HG03439 (cell line): ENCODE measurements around the gene GPR35.

Experiments used
- ATAC-seq: cut with Tn5 transposase; IDR thresholded peaks from one replicate; pipeline ENCODE4 v1.9.1; 2021; ENCODE audit warnings: mild to moderate bottlenecking, moderate library complexity; ENCODE audit not compliant: unreplicated experiment

The GPR35 gene

GRCh38 chr2:240637116-240637900 lies 12.0 kb downstream of the GPR35 start:
- no peak for ATAC-seq

GRCh38 chr2:240637901-240638345 lies 12.6 kb downstream of the GPR35 start:
- ATAC-seq: no peak

GRCh38 chr2:240638512-240639160 lies 13.4 kb downstream of the GPR35 start:
- no peak for ATAC-seq

DNA sequence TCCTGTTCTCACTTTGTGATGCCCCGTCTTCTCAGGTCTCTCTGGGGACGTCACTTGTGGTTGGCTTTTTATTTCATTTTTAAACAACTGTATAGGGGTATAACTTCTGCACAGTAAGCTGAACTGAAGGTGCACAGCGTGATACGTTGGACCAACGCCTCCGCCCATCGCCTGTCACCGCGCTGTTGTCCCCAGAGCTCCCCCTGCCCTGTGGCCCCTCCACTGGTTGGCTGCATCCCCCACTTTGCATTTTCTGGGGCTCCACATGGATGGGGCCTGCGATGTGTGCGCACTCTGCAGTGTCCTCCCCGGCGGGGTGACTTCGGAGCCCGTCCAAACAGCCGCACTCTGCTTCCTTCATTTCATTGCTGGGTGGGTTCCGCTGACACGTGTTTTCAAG lies 14.3 kb downstream of the GPR35 start:
- ATAC-seq: no peak

DNA sequence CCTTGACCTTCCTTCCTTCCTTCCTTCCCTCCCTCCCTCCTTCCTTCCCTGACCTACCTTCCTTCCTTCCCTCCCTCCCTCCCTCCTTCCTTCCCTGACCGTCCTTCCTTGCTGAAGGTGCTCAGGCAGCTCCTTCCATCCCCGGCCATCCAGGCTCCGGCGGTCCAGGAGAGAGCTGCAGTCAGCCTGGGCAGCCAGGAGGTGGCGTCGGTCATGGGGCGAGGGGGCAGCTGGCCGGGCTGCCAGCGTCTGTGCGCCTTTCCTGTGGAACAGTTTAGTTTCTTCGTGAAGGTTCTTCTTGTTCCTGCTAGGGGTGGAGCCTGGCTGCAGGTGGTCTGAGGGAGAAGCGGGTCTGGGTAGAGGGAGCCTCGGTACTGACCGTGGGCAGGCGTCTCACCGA lies 15.7 kb downstream of the GPR35 start:
- ATAC-seq: no peak

DNA sequence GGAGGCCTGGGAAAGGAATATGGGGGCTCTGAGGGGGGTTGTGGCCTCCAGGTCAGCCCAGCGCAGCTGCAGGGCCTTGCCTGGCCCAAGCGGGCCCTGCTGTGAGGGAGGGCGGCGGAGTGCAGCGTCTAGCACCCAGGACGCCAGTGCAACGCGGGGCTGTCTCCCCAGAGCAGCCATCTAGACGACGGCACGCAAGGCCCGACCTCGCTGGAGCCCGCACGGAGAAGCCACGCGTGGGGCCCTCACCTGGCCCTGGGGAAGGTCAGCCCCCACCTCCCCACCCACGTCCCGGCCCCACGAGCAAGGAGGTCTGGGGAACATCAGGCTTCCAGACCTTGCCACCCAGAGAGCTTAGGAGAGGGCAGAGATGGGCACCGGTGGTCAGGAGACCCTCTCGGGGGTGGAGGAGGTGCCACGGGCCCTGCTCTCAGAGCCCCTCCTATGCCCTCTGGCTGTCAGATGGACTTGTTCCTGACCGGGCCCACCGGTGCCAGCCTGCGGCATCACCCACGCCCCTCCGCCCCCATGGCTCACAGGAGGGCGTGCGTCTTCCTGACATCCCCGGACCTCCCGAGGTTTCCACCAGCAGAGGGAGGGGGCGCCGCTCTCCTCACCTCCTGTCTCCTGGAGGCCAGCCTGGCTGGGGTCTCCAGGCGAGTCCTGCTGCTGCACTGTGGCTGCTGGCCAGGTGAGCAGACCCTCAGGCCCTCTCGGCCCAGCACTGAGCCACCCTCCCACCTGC lies 17.0 kb downstream of the GPR35 start:
- ATAC-seq: no peak

- no peak for ATAC-seq
Measured at GRCh38 chr2:240642806-240643092, 17.5 kb downstream of the GPR35 start.

GRCh38 chr2:240643093-240643810 lies 18.0 kb downstream of the GPR35 start:
- ATAC-seq: no peak

GRCh38 chr2:240643811-240644150 lies 18.5 kb downstream of the GPR35 start:
- ATAC-seq: no peak

DNA sequence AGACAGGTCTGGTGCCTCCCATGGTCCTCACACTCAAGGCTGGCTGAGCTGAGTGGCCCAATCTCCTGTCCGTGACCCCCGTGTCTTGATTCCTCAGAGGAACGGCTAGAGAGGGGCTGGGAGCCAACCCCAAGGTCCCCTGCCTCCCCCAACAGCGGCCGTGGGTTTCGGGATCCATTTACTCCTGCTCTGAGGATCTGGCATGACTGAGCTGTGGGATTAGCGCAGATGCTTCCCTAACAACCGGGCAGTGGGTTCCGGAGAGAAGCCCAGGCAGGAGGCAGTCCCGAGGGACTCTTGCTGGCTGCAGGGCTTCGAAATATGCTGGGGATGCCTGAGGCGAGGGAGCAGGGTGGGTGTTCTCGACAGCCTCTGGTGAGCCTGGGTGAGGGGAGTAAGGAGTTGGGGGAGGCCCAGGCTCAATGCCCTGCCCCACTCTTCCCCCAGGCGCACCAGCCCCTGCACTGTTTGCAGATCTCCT lies 18.9 kb downstream of the GPR35 start:
- no peak for ATAC-seq

DNA sequence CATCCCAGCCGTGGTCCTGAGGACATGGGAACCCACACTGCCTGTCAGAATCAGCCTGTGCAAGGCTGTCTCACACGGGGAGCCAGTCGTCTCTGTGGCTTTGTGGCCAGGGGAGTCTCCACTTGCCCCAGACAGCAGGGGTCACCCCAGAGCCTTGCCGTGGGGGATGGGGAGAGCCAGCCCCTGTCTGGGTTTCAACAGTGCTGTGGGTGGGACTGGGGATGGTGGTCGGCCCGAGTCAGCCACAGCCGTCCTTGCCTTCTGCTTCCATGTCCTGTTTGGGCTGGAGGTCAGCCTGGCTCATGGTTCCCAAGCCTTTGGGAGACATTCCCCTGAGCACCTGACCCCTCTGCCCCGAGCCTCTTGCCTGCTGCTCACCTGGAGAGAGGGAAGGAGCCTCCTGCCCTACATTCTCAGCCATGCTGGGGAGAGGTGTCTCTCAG lies 19.6 kb downstream of the GPR35 start:
- no peak for ATAC-seq

DNA sequence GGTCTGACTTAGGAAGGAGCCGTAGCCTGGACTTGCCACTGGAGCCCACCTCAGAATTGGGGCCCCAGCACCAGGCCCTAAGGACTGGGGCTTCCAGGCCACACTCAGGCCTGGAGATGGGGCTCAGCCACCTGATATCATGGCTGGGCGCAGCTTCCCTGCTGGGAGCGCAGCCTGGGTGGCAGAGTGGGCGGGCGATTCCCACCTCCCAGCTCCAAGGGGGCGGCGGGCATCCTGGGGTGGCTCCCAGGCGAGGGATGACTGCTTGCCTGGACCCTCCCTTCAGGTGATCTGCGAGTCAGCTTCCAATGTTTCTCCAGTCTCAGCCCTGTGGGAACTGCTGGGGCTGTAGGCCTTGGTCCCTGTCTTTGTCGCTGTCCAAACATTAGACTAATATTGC lies 20.1 kb downstream of the GPR35 start:
- no peak for ATAC-seq

DNA sequence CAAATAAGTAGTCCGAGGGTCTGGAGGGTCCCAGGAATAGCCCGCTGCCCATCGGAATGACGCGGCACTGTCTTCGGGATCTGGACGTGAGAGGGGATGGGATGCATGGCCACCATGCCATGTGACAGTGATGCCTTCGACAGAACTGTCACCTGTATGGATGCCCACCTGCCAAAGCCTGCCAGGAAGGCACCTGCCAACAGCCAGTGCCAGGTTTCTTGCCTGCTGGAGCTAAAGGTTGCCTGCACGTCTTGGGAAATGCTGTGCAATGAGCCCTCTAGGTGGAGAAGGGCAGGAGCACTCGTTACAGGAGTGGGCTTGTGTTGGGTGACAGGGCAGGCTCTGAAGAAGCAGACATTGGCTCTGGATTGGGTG lies 20.5 kb downstream of the GPR35 start:
- ATAC-seq: no peak

GRCh38 chr2:240646176-240646899 lies 21.1 kb downstream of the GPR35 start:
- ATAC-seq: no peak

GRCh38 chr2:240646900-240647502 lies 21.7 kb downstream of the GPR35 start:
- ATAC-seq: no peak

DNA sequence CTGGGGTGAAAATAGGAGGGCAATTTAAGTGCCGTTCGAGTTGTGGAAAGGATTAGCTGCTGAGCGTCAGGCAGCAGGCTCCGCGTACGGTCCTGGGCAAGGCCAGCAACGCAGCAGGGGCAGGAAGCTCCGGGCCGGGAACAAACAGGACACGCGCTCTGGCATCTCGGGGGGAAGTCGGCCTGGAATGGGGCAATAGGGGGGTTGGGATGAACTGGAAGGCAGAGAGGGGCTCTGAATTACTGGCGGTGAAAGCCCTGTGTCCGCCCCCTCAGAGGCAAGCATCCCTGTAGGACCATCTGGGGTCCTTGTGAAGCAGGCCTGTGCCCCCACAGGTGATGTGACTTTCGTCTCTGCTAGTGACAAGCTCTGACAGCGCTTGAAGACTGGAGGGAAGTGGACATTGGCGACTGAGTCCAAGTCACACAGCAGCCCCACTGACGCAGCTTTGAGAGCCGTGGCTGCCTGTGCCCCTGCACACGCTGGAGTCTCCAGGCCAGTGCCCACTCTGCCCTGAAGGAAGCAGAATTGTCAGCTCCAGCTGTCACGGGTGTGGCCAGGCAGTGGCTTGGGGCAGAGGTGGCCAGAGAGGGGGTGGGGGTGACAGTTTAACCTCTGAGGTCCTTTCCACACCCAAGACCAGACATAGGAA lies 22.3 kb downstream of the GPR35 start:
- no peak for ATAC-seq

DNA sequence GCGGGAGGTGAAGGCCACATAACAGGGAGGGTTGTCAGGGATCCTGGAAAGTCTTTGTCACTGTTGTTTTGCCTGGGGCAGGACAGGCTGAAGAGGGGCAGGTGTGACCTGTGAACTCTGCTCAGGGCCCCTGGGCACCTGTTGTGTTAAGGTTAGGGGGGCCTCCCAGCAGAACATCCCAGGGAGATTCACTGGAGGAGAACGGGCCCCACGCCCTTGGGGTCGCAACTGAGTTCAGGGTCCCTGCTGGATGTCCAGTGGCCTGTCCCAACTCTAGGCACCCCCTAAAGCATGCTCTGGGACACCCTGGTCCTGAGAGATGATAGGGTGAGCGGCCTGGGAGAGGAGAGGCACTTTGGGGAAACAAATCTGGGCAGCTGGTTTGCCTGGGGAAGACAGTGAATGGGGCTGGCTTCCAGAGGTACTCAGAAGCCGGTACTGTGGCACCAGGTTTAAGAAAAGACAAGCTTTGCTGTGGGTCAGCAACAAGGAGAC lies 22.9 kb downstream of the GPR35 start:
- no peak for ATAC-seq

DNA sequence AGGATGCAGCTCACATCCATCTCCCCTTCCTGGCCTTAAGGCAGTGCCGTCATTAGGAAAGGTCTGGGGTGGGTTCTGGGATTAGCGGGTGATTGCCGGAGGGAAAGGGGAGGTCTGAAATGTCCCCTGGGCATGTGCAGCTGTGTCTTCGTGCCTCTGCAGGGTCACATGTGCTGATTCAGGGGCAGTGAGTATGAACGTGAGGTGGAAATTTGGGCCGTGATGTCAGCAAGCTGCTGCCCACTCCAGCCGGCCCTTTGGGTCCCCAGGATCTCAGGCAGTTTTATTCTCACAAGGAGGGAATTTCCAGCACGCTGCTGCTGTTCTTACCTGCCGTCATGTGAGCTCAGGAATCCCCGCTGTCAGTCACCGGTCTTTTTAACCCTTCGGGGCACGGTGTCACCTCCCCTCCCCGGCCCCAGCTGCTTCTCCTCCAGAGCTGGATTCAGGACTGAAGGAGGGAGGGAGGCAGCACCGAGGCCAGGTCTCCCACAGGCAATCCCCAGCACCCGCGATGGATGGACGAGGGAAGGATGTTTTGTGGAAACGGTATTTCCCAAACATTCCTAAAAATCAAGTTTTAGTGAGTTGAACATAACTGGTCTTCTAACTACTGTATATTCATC lies 23.5 kb downstream of the GPR35 start:
- ATAC-seq: no peak

GRCh38 chr2:240649331-240649730 lies 24.1 kb downstream of the GPR35 start:
- no peak for ATAC-seq
